Spleen (tissue), 7 donors: ENCODE results near the gene MIF.
"Not testable (repeated sequence)": the region's sequence is repeated elsewhere in the genome, so short reads cannot be mapped to it uniquely, and the experiment has no call there.

Experiments used
- POLR2A ChIP-seq, 3 donors: fragments of 450-650 bp; IDR thresholded peaks; one replicate each; pipeline ENCODE4 v1.5.1; 2017; ENCODE audit warnings: antibody characterized with exemption in 3 of 3, mild to moderate bottlenecking in 1 of 3
- POLR2AphosphoS5 ChIP-seq, 3 donors: sonication (generic); formaldehyde crosslinking; IDR thresholded peaks; one replicate each; pipeline ENCODE4 v1.5.1; 2017; ENCODE audit warnings: antibody characterized with exemption in 3 of 3
- TF ChIP-seq, protein P1 (sequence below), 11 experiments: fragments of 200-600 bp in 7 of 11; fragments of 450-650 bp in 4 of 11; sonication (generic) in 4 of 11; IDR thresholded peaks in 8 of 11; conservative IDR thresholded peaks in 3 of 11; 1 replicate in 7 of 11; 2 replicates in 4 of 11; pipeline versions ENCODE4 v1.4.0 to v1.8.0; 2016 to 2021; ENCODE audit warnings: antibody characterized with exemption in 11 of 11, inconsistent platforms in 4 of 11, mild to moderate bottlenecking in 1 of 11
- donor health status: DM: no; HTN: no; CAD: no; lungs with moderate emphysema.
- donor health status: DM: no; HTN: no; CAD: no.
- donor health status: DM: no; HTN: no; CAD: no.

DNA sequence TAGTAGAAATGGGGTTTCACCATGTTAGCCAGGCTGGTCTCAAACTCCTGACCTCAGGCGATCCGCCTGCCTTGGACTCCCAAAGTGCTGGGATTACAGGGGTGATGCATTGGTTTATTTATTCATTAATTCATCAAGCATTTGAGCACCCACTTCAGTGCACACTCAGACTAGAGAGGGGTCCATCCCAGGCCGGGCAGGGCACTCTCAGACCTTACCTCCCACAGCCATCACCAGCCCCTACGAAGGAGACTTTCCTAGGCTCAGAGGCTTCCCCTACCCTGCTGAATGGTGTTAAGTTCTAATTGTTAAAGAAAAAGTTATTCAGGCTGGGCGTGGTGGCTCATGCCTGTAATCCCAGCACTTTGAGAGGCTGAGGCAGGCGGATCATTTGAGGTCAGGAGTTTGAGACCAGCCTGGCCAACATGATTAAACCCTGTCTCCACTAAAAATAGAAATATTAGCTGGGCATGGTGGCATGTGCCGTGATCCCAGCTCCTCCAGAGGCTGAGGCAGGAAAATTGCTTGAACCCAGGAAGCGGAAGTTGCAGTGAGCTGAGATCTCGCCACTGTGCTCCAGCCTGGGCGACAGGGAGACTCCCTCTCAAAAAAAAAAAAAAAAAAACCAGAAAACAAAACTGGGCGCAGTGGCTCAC lies 29.6 kb upstream of the MIF start:
- TF ChIP-seq, protein P1, sequence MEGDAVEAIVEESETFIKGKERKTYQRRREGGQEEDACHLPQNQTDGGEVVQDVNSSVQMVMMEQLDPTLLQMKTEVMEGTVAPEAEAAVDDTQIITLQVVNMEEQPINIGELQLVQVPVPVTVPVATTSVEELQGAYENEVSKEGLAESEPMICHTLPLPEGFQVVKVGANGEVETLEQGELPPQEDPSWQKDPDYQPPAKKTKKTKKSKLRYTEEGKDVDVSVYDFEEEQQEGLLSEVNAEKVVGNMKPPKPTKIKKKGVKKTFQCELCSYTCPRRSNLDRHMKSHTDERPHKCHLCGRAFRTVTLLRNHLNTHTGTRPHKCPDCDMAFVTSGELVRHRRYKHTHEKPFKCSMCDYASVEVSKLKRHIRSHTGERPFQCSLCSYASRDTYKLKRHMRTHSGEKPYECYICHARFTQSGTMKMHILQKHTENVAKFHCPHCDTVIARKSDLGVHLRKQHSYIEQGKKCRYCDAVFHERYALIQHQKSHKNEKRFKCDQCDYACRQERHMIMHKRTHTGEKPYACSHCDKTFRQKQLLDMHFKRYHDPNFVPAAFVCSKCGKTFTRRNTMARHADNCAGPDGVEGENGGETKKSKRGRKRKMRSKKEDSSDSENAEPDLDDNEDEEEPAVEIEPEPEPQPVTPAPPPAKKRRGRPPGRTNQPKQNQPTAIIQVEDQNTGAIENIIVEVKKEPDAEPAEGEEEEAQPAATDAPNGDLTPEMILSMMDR (IDR thresholded peaks at IDR 0.05 in 8 of 11, conservative IDR thresholded peaks at IDR 0.05 in 3 of 11), result not testable (repeated sequence)
- TF ChIP-seq POLR2A, POLR2AphosphoS5 (IDR thresholded peaks at IDR 0.05): not testable (repeated sequence)
